ENCODE results near the gene ACTA2. TPM values are rescaled to one million over a fixed set of nuclear protein-coding genes. Genes with fewer than 3 reads are reported as not detected.
A peak's percentile ranks its signal among the peaks of the same experiment; 100 is the strongest.

The ACTA2 gene
- polyA plus RNA-seq, 1 of the 3 experiments (the other 2 are of a cell fraction), result 130 TPM

- Histone ChIP-seq H3K9me2 (no peaks in the 10 kb centered on the region), H3K27me3 (ENCODE audit: insufficient read depth) (no peaks in the 10 kb centered on the region), H3K4me3 (ENCODE audit: low read depth in 2 of 2, low read length in 1 of 2) (no peak overlapping the region), H2AFZ (ENCODE audit: low read depth) (no peak overlapping the region), H3K79me2 (ENCODE audit: insufficient read depth) (peaks cover 9% of the 10 kb centered on the region; the same call in 1 of the 2 replicates), H3K4me1 (ENCODE audit: control insufficient read depth in 1 of 2, insufficient read depth in 2 of 2, low read depth in 1 of 2, low read length in 1 of 2) (peaks cover 6 to 34% of the 10 kb centered on the region in 2 experiments; a peak in 3 of 4 replicates), H3K27ac (ENCODE audit: low read depth in 2 of 2, low read length in 1 of 2) (no peak overlapping the region; a peak in 1 of 4 replicates), H3F3A (replicated peaks; ENCODE audit: insufficient read depth) (no peaks in the 10 kb centered on the region), H3K4me2 (0 out of 2 replicates have a peak overlapping the region, but pooled peaks have one; percentile 20), H4K20me1 (ENCODE audit: insufficient read depth) (no peaks in the 10 kb centered on the region), H3K36me3 (replicated peaks in 1 of 2; ENCODE audit: control insufficient read depth in 1 of 2, insufficient read depth in 2 of 2, low read length in 1 of 2) (peaks cover 5% of the 10 kb centered on the region in 2 experiments), H3K9ac (no peak overlapping the region), H3K9me3 (no peaks in the 10 kb centered on the region)
- DNase-seq, result no peak
- CTCF ChIA-PET, result interaction anchor here (0.6 to 8.7 kb wide), 3 partner anchors 12 to 1380 kb away, joined by 3 to 90 read pairs (median 6); partner anchors contain the start of gene FAS
- WGBS (ENCODE audit: low lambda C conversion rate), result 93% methylated on average over 4 of the region's 4 CpGs
- TF ChIP-seq PBX3 (IDR thresholded peaks at IDR 0.05) (no peak), RCOR1 (IDR thresholded peaks at IDR 0.05; ENCODE audit: low read length) (no peak), YY1 (IDR thresholded peaks at IDR 0.05; ENCODE audit: low read depth) (no peak), TAF1 (IDR thresholded peaks at IDR 0.05; ENCODE audit: borderline replicate concordance, low read depth, low read length) (no peak), MEF2A (IDR thresholded peaks at IDR 0.05; ENCODE audit: borderline replicate concordance, low read depth) (no peak), USF2 (IDR thresholded peaks at IDR 0.05; ENCODE audit: borderline replicate concordance, low read depth, low read length) (no peak), EZH2phosphoT487 (IDR thresholded peaks at IDR 0.05; ENCODE audit: borderline replicate concordance, low read depth) (no peak), RFX5 (IDR thresholded peaks at IDR 0.05; ENCODE audit: low read length) (no peak), JUND (IDR thresholded peaks at IDR 0.05) (no peak), FOSL2 (IDR thresholded peaks at IDR 0.05; ENCODE audit: borderline replicate concordance, low read depth) (no peak), TCF12 (IDR thresholded peaks at IDR 0.05) (no peak)
- POLR2A ChIA-PET, result no interaction called here
Observed at GRCh38 chr10:88979603-88980002, 27.0 kb upstream of the ACTA2 start.

GRCh38 chr10:88979153-88979562 is 26.6 kb upstream of the ACTA2 start:
- Histone ChIP-seq H3F3A (replicated peaks; ENCODE audit: insufficient read depth) (no peaks in the 10 kb centered on the region), H3K4me3 (ENCODE audit: low read depth in 2 of 2, low read length in 1 of 2) (no peak overlapping the region), H3K27ac (ENCODE audit: low read depth in 2 of 2, low read length in 1 of 2) (no peak overlapping the region; a peak in 1 of 4 replicates), H4K20me1 (ENCODE audit: insufficient read depth) (no peaks in the 10 kb centered on the region), H3K79me2 (ENCODE audit: insufficient read depth) (peaks cover 9% of the 10 kb centered on the region; the same call in 1 of the 2 replicates), H3K9me3 (no peaks in the 10 kb centered on the region), H3K36me3 (replicated peaks in 1 of 2; ENCODE audit: control insufficient read depth in 1 of 2, insufficient read depth in 2 of 2, low read length in 1 of 2) (peaks cover 5% of the 10 kb centered on the region in 2 experiments), H3K27me3 (ENCODE audit: insufficient read depth) (no peaks in the 10 kb centered on the region), H2AFZ (ENCODE audit: low read depth) (no peak overlapping the region), H3K4me1 (ENCODE audit: control insufficient read depth in 1 of 2, insufficient read depth in 2 of 2, low read depth in 1 of 2, low read length in 1 of 2) (peaks cover 6 to 34% of the 10 kb centered on the region in 2 experiments; a peak in 3 of 4 replicates), H3K4me2 (0 out of 2 replicates have a peak overlapping the region, but pooled peaks have one; percentile 20), H3K9ac (no peak overlapping the region), H3K9me2 (no peaks in the 10 kb centered on the region)
- CTCF ChIA-PET, result interaction anchor here (1.6 to 8.7 kb wide), 3 partner anchors 8 to 45 kb away, joined by 6 to 90 read pairs (median 8); partner anchors contain the start of gene FAS
- whole genome bisulfite sequencing (ENCODE audit: low lambda C conversion rate), result 26% methylated on average over 5 of the region's 5 CpGs
- POLR2A ChIA-PET, result no interaction called here
- DNase-seq, result no peak
- TF ChIP-seq USF2 (IDR thresholded peaks at IDR 0.05; ENCODE audit: borderline replicate concordance, low read depth, low read length), result no peak
- peak in 1 of 2 experiments; percentile 82; a peak in 1 of 4 replicates for TF ChIP-seq EP300 (IDR thresholded peaks at IDR 0.05; ENCODE audit: borderline replicate concordance in 1 of 2, low read depth in 1 of 2, low read length in 1 of 2)
- no peak for TF ChIP-seq FOXM1 (IDR thresholded peaks at IDR 0.05; ENCODE audit: low read depth)
- no peak for TF ChIP-seq EZH2phosphoT487 (IDR thresholded peaks at IDR 0.05; ENCODE audit: borderline replicate concordance, low read depth)
- no peak for TF ChIP-seq SMC3 (IDR thresholded peaks at IDR 0.05; ENCODE audit: low read depth, low read length)
- peak; percentile 77 for TF ChIP-seq JUND (IDR thresholded peaks at IDR 0.05)
- peak; percentile 63; the same call in 1 of the 2 replicates for TF ChIP-seq POLR2AphosphoS5 (IDR thresholded peaks at IDR 0.05; ENCODE audit: low read depth, low read length)
- TF ChIP-seq TEAD4 (IDR thresholded peaks at IDR 0.05; ENCODE audit: borderline replicate concordance, insufficient read depth), result peak; percentile 79
- TF ChIP-seq NFIC (IDR thresholded peaks at IDR 0.05; ENCODE audit: borderline replicate concordance), result peak; percentile 97
- TF ChIP-seq TAF1 (IDR thresholded peaks at IDR 0.05; ENCODE audit: borderline replicate concordance, low read depth, low read length), result no peak
- no peak for TF ChIP-seq GATA2 (CRISPR knock-in tag; IDR thresholded peaks at IDR 0.05)
- no peak for TF ChIP-seq NRF1 (IDR thresholded peaks at IDR 0.05; ENCODE audit: low read depth, low read length)
- TF ChIP-seq ELF1 (IDR thresholded peaks at IDR 0.05), result no peak
- TF ChIP-seq MEF2A (IDR thresholded peaks at IDR 0.05; ENCODE audit: borderline replicate concordance, low read depth), result no peak; the same call in 1 of the 2 replicates
- no peak for TF ChIP-seq MXI1 (IDR thresholded peaks at IDR 0.05; ENCODE audit: low read depth, low read length)
- no peak for TF ChIP-seq RAD21 (IDR thresholded peaks at IDR 0.05; ENCODE audit: low read length)
- TF ChIP-seq CTCF (IDR thresholded peaks at IDR 0.05), result no peak

All from SK-N-SH (cell line).